HUES64 (cell line): ENCODE measurements around the gene GPRIN1.

Experiments
- H3K27ac ChIP-seq: 2 replicates; pipeline ENCODE4 v1.7.0; 2013; ENCODE audit warnings: low read depth, low read length, inconsistent platforms
- H3K27me3 ChIP-seq: 2 replicates; pipeline ENCODE4 v1.6.1; 2013; ENCODE audit warnings: mild to moderate bottlenecking, low read length; ENCODE audit not compliant: insufficient read depth
- H3K36me3 ChIP-seq: 2 replicates; pipeline ENCODE4 v1.6.1; 2013; ENCODE audit warnings: mild to moderate bottlenecking, low read length; ENCODE audit not compliant: insufficient read depth
- H3K4me1 ChIP-seq: 2 replicates; pipeline ENCODE4 v1.6.1; 2013; ENCODE audit warnings: mild to moderate bottlenecking, low read length, moderate library complexity; ENCODE audit not compliant: insufficient read depth
- H3K4me3 ChIP-seq: 2 replicates; pipeline ENCODE4 v1.5.1; 2013; ENCODE audit warnings: mild to moderate bottlenecking, low read length, moderate library complexity
- H3K9ac ChIP-seq: 2 replicates; pipeline ENCODE4 v1.6.1; 2013; ENCODE audit warnings: mild to moderate bottlenecking, low read depth, low read length
- H3K9me3 ChIP-seq: 2 replicates; pipeline ENCODE4 v1.6.1; 2013; ENCODE audit warnings: low read depth, low read length; ENCODE audit not compliant: insufficient read depth
- WGBS: fragments of 150-250, 120-280 bp; methylation state at CpG from one replicate; pipeline ENCODE4 v1.1.7; 2013; ENCODE audit warnings: missing lambda C conversion rate; 5-methylcytosine and 5-hydroxymethylcytosine counted together

The GPRIN1 gene

GRCh38 chr5:176619569-176620332 lies 9.8 kb upstream of the GPRIN1 start:
- Histone ChIP-seq H3K9ac (no peak overlapping the region; the same call in 1 of the 2 replicates), H3K27me3 (peaks cover 42% of the 10 kb centered on the region), H3K27ac (no peak overlapping the region), H3K36me3 (no peaks in the 10 kb centered on the region), H3K4me3 (peak overlapping the region; percentile 43), H3K9me3 (no peaks in the 10 kb centered on the region), H3K4me1 (0 out of 2 replicates have a peak, but pooled peaks cover 2% of the 10 kb centered on the region)
- WGBS, result 51% methylated on average over 59 of the region's 59 CpGs

GRCh38 chr5:176619203-176619568 lies 9.2 kb upstream of the GPRIN1 start:
- Histone ChIP-seq H3K4me1 (0 out of 2 replicates have a peak, but pooled peaks cover 2% of the 10 kb centered on the region), H3K9ac (no peak overlapping the region), H3K27ac (no peak overlapping the region), H3K9me3 (no peaks in the 10 kb centered on the region), H3K27me3 (peaks cover 42% of the 10 kb centered on the region), H3K36me3 (no peaks in the 10 kb centered on the region), H3K4me3 (peak overlapping the region; percentile 43)
- WGBS, result 5% methylated on average over 31 of the region's 31 CpGs

- 41% methylated on average over 19 of the region's 19 CpGs for WGBS
- Histone ChIP-seq H3K9me3 (no peaks in the 10 kb centered on the region), H3K9ac (no peak overlapping the region), H3K36me3 (no peaks in the 10 kb centered on the region), H3K27ac (no peak overlapping the region), H3K4me1 (0 out of 2 replicates have a peak, but pooled peaks cover 2% of the 10 kb centered on the region), H3K4me3 (peak overlapping the region; percentile 42), H3K27me3 (peaks cover 42% of the 10 kb centered on the region)
Measured at GRCh38 chr5:176618783-176619182, 8.8 kb upstream of the GPRIN1 start.

DNA sequence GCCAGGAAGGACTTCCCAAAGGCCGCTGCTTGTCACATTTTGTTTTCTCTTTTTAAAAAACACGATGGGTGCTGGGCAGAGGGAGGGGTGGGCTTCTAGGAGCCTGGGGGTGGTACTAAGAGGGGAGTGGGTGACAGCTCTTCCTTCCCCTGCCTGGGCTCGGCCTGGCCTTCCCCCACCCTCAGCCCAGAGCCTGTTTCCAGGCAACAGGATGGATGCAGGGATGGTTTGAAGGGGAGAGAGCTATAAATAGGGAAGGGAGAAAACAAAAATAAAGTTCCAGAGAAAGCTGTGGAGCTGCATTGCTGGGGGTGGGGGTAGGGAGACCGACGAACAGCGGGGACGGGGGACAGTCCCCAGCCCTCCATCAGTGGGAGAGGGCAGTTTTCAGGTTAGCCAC lies 6.6 kb upstream of the GPRIN1 start:
- Histone ChIP-seq H3K9me3 (no peaks in the 10 kb centered on the region), H3K36me3 (no peaks in the 10 kb centered on the region), H3K4me3 (no peak overlapping the region), H3K9ac (no peak overlapping the region), H3K4me1 (0 out of 2 replicates have a peak, but pooled peaks cover 2% of the 10 kb centered on the region), H3K27me3 (peaks cover 37% of the 10 kb centered on the region), H3K27ac (no peak overlapping the region)
- 82% methylated on average over 6 of the region's 7 CpGs for WGBS

- WGBS, result 77% methylated on average over 8 of the region's 8 CpGs
Measured at GRCh38 chr5:176614805-176615478, 5.0 kb upstream of the GPRIN1 start.

GRCh38 chr5:176612855-176613254 lies 2.9 kb upstream of the GPRIN1 start:
- Histone ChIP-seq H3K9ac (no peak overlapping the region), H3K4me3 (no peak overlapping the region), H3K4me1 (peaks cover 6% of the 10 kb centered on the region; the same call in 1 of the 2 replicates), H3K36me3 (no peaks in the 10 kb centered on the region), H3K9me3 (no peaks in the 10 kb centered on the region), H3K27me3 (peaks cover 26% of the 10 kb centered on the region), H3K27ac (no peak overlapping the region)
- 73% methylated on average over 2 of the region's 2 CpGs for WGBS

More at GRCh38 chr5:176614805-176615478, 5.0 kb upstream of the GPRIN1 start:
- H3K9me3 ChIP-seq, result no peaks in the 10 kb centered on the region
- no peak overlapping the region for H3K4me3 ChIP-seq
- no peaks in the 10 kb centered on the region for H3K4me1 ChIP-seq
- H3K36me3 ChIP-seq, result no peaks in the 10 kb centered on the region
- H3K9ac ChIP-seq, result no peak overlapping the region
- H3K27ac ChIP-seq, result no peak overlapping the region
- H3K27me3 ChIP-seq, result peaks cover 30% of the 10 kb centered on the region

GRCh38 chr5:176612008-176612407 lies 2.1 kb upstream of the GPRIN1 start:
- 90% methylated on average over 6 of the region's 6 CpGs for WGBS
- peaks cover 6% of the 10 kb centered on the region; the same call in 1 of the 2 replicates for H3K4me1 ChIP-seq
- H3K9me3 ChIP-seq, result no peaks in the 10 kb centered on the region
- no peaks in the 10 kb centered on the region for H3K36me3 ChIP-seq
- no peak overlapping the region for H3K4me3 ChIP-seq
- no peak overlapping the region for H3K9ac ChIP-seq
- no peak overlapping the region for H3K27ac ChIP-seq
- peaks cover 23% of the 10 kb centered on the region for H3K27me3 ChIP-seq

DNA sequence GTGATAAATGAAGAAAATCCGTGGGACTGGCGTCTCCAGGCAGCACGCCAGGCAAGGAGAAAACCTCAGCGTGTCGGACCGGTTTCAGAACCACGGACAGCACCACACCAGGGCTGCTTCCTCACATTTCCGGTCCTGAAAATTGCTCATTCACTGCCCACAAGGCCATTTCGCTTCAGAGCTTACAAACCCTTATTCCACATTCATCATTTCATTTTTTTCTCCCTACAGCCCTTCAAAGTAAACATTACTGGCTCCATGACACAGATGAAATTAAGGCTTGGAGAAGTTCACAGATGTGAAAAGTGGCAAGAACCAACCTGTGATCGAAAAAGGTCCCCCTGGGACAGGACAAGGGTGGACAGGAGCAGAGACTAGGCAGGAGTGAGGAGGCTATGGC lies 1.5 kb upstream of the GPRIN1 start:
- Histone ChIP-seq H3K36me3 (no peaks in the 10 kb centered on the region), H3K4me1 (peaks cover 6% of the 10 kb centered on the region; the same call in 1 of the 2 replicates), H3K9ac (no peak overlapping the region), H3K27ac (no peak overlapping the region), H3K4me3 (no peak overlapping the region), H3K9me3 (no peaks in the 10 kb centered on the region), H3K27me3 (peaks cover 23% of the 10 kb centered on the region)
- WGBS, result 16% methylated on average over 10 of the region's 10 CpGs

DNA sequence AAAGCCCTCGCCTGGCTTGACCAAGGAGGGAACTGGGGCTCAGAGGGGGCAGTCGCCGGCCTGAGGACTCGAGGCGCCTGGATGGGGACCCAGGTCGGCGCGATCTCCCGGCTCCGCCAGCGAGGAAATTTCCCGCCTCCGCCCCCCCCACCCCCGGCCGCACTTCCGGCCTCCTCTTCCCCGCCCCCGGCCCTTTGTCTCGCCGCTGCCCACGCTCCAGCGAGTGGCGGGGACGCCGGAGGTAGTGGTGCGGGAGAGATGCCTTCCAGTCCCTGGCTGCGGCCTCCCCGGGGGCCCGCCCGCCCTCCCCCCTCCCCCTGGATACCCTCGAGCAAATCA lies 448 bp upstream of the GPRIN1 start:
- peak overlapping the region; percentile 67; the same call in 1 of the 2 replicates for H3K9ac ChIP-seq
- H3K27ac ChIP-seq, result no peak overlapping the region
- WGBS, result 2% methylated on average over 17 of the region's 31 CpGs
- H3K27me3 ChIP-seq, result peaks cover 23% of the 10 kb centered on the region
- peaks cover 9% of the 10 kb centered on the region; the same call in 1 of the 2 replicates for H3K4me1 ChIP-seq
- H3K9me3 ChIP-seq, result no peaks in the 10 kb centered on the region
- H3K4me3 ChIP-seq, result peak overlapping the region; percentile 73
- no peaks in the 10 kb centered on the region for H3K36me3 ChIP-seq

DNA sequence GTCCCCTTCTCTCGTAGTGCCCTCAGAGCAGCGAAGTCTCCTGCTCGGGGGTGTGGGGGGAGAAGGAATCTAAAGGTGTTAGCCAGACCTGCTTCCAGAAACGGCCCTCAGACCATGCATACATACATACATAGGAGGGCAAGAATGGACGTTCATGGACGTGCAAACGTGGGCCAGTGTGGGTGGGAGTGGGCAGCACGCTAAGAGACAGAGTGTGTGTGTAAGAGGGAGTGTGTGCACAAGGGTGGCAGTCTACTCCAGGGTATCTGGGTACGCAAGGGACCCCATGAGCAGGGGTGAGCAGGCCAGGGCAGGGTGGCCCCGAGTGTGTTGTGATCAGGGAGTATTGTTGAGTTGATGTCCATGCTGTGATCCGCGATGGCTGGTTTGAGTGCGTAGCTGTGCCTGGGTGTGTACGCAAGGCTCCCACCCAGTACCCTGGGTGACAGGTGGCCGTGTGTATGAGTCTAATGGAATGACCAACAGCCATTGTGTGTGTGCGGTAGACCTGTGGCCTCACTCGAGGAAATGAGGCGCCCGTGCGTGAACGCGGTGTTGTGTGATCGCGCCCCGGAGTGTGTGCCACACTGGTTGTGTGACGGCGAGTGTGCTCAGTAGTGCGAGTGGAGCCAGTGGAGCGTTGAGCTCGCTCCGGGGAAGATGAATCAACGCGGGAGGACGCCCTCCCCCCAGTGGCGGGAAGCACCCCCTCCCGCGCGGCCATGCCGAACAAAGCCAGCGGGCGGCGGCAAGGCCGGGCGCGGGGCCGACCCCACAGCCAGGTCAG lies 826 bp downstream of the GPRIN1 start:
- H3K27ac ChIP-seq, result peak overlapping the region; percentile 39; the same call in 1 of the 2 replicates
- H3K27me3 ChIP-seq, result peaks cover 23% of the 10 kb centered on the region
- H3K9me3 ChIP-seq, result no peaks in the 10 kb centered on the region
- peak overlapping the region; percentile 86 for H3K9ac ChIP-seq
- no peaks in the 10 kb centered on the region for H3K36me3 ChIP-seq
- H3K4me1 ChIP-seq, result peaks cover 9% of the 10 kb centered on the region; the same call in 1 of the 2 replicates
- 32% methylated on average over 45 of the region's 46 CpGs for WGBS
- peak overlapping the region; percentile 73 for H3K4me3 ChIP-seq
